Daoy (cell line): ENCODE results near the gene TRIM62. TPM values are rescaled to one million over a fixed set of nuclear protein-coding genes. Genes with fewer than 3 reads are reported as not detected.

Experiments
- DNase-seq: peaks from one replicate; pipeline ENCODE4 v3.0.0-alpha.2; 2015; ENCODE audit warnings: low read depth
- total RNA-seq: library from RNA; depleted of rRNA; stranded (reverse); fragments of >200 nt; shearing (Covaris generic); gene quantifications from 2 replicates; pipeline ENCODE4 v1.2.3, GENCODE V29; 2014

TRIM62 gene
- total RNA-seq, 1 experiment from 2014 or later, result 5.4 TPM

DNA sequence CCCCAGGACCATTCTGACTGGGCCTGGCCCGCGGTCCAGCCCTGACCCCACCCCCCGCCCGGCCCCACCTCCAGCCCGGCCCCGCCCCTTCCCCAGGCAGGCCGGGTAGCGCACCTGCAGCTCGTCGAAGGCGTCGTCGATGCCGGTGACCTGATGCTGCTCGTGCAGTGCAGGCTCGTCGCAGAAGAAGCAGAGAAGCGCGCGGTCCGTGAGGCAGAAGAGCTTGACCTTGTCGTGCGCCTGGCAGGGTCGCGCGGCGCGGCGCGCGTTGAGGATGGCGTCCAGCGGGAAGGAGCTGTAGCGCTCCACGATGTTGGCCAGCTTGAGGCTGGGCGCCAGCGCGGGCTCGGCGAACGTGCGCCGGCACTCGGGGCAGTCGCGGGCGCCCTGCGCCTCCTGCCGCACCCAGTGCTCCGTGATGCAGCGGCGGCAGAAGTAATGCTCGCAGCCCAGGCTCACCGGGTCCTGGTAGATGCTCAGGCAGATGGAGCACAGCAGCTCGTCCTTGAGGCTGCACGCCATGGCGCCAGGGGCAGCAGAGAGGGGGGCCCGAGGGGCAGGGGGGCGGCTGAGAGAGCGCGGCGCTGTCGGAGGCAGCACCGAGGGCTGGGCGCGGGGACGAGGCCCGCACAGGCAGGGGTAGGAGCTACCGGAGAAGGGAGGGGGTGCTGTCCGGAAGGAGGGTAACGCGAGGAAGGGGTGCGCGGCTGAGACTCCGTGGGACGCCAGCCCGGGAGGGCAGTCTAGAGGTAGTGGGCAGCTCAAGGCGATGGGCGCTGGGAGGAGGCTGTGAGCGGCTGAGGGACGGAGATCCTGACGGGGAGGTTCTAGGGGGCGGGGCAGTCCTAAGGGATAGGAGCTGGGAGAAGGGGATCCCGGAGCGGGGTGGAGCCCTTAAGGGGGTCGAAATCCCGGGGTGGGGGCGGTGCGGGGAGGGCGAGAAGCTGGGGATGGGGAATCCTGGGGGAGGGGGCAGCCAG, 642 bp downstream of the TRIM62 start:
- peak; percentile 77 for DNase-seq

DNA sequence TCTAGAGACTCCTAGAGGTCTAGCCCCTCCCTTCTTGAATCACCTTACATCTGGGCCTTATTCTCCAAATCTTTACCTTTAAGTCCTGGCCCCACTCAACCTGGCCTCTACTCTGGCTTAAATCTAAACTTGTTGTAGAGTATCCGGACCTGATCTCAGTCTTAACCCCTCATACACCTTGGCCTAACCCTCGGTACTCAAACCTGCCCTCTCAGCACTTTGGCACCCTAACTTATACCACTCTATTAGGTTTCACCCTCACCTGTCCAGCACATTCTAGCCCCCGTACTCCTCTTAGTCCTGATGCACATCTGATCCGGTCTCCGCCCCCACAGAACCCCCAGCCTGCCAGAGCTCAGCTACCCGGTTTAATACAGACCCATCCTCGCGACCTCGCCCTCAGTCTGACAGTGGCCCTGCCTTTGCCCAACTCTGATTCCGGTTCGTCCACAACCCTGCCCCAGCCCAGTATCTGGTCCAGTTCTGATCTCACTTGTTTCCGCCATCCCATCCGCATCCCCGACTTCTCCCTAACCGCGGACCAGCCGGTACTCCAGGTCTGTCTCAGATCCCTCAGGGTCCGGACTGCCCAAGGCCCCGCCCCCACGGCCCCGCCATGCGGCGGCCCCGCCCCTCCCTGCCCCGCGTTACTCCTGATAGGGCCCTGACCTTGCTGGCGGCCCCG, 1.5 kb downstream of the TRIM62 start:
- DNase-seq, result peak; percentile 96

DNA sequence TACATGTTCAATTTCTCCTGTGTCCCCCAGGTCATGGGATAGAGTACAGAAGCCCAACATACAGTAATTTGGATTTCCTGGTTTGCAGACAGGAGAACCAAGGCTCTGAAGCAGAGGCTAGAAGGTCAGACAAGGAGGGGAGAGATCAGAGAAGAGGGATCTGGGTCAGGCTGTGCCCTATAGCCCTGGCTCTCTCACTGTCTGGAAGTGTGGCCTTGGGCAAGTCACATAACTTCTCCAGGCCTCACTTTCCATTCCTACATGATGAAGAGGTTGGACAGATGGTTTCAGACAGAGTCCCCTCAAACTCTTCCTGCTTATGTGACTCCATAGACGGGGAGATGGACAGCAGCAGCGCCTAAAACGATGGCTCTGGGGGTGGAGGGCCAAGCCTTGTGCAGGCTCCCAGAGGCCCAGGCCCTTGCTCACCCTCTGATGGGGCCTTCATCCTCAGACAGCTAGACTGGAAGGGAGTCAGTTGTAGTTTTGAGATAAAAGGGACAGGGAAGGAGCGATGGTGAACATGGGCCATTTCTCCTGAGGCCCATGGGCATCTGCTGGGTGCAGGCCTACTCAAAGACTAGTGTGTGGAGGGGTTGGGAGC, 2.9 kb downstream of the TRIM62 start:
- DNase-seq, result no peak

DNA sequence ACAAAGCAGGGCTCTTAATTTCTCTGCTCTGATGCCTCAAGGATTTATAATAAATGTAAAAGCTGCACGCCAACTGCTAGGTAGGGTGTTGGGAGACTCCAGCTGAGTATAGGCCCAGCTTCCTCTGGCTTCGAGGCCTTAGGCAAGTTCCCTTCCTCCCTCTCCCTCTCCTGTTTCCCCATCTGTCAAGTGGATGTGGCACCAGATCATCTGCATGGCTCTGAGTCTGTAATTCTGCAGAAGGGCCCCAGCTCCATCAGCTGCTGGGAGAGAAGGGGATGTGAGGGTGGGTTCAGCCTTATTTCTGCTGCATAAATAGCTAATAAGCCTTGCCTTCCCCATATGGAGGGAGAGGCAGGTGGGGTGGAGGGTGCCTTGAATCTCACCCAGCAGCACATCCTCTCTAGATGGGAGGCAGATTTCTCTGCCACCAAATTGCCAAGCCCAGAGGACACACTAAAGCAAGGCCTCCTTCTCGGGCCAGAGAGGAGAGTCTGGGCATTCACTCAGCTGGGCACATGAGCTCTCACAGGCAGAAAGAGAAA, 3.8 kb downstream of the TRIM62 start:
- no peak for DNase-seq

DNA sequence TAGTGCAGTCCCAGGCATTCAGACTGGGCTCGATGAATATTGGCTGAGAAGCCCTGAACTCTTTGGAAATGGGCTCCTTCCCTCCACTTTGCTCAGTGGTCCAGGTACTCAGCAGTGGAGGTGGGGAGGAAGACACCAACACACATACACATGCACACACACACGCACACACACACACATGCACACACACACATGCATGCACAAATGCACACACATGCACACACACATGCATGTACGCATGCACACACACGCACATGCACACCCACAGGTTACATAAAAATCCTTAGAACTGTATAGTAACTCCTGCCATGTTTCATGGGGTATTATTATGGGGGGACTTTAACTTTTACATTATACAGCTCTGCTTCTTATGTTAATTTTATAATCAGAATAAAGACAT, 5.0 kb downstream of the TRIM62 start:
- no peak for DNase-seq

DNA sequence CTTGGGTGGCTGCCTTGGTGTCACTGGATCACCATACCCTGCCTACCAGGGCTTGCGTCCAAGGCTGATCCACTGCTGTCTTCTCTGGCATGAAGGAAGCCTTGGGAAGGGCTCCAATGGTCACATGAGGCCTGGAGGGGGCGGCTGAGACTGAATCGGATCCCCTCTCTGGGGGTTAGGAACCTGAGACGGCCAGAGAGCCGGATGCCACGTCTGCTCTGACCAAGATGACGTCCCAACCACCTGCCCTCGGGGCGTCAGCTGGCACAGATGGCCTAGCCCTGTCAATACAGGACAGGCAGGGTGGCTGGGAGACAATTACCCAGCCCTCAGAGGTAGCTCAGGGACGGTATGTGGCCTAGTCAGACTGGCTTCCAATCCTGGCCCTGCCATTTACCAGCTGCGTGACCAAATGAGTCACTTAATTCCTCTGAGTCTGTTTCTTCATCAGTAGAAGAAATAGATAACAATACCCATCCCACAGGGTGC, 5.4 kb downstream of the TRIM62 start:
- DNase-seq, result peak; percentile 59

DNA sequence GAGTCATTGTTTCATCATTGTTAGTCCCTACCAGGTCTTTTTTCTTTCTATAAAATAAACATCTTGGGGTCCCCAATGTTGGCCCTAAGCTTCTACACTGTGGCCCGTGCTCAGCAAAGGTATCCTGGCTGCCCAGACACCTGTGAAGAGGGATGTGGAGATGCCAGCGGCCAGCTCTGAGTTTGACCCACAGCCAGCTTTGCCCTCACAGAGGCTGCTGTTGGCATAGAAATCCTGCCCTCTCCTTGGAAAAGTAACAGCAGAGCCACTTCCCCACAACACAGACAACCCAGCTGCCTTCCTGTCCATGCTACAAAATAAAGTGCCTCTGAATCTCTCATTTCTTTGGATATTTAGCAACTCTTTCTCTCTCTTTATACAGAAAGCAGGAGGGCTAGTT, 6.0 kb downstream of the TRIM62 start:
- DNase-seq, result no peak

DNA sequence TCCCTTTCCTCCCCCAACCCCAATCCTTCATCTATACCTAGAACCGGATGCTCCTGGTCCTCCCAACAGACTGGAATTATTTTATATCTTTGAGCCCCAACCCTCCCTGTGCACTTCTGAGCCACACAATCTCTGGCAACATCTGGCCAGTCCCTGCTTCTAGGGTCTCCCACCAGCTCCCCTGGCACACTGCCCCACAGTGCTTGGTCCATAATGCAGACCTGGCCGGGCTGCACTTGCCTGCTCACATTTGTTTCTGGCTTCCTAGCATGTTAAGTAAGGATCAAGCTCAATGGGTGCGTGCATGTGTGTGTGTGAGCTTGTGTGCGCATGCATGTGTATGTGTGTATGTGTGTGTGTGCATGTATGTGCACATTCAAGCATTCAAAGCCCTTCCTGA, 8.8 kb downstream of the TRIM62 start:
- DNase-seq, result no peak

DNA sequence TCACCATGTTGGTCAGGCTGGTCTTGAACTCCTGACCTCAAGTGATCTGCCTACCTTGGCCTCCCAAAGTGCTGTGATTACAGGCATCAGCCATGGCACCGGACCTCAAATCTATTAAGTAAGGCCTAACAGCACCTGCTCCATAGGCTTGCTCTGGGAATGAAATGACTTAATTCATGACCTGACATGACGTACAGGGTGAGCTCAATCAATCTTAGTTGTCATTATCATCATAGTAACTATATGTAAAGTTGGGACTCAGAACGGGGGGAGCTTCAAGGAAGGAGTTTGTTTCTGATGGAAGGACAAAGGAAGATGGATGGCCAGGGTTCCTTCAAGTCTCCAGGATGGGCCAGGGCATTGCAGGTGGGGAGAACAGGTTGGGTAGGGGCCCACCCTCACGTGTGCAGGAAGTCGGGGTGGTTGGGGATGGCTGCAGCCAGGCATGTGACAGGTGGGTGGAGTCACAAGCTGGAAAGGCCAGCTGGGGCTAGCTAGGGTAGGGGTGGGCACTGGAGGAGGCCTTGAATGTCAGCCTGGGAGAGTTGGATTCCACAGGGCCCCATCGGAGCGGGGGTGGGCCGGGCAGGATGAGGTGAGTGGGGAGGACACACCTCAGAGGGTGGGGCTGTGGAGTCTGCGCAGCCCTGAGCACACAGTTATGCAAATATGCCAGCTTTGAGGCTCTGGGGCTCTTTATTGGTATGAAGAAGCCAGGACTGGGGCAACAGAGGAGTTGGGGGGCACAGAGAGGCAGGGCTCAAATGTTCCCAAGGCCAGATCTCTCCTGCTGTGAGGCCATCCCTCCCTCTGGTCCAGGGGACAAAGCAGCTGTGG, 9.6 kb downstream of the TRIM62 start:
- DNase-seq, result no peak

DNA sequence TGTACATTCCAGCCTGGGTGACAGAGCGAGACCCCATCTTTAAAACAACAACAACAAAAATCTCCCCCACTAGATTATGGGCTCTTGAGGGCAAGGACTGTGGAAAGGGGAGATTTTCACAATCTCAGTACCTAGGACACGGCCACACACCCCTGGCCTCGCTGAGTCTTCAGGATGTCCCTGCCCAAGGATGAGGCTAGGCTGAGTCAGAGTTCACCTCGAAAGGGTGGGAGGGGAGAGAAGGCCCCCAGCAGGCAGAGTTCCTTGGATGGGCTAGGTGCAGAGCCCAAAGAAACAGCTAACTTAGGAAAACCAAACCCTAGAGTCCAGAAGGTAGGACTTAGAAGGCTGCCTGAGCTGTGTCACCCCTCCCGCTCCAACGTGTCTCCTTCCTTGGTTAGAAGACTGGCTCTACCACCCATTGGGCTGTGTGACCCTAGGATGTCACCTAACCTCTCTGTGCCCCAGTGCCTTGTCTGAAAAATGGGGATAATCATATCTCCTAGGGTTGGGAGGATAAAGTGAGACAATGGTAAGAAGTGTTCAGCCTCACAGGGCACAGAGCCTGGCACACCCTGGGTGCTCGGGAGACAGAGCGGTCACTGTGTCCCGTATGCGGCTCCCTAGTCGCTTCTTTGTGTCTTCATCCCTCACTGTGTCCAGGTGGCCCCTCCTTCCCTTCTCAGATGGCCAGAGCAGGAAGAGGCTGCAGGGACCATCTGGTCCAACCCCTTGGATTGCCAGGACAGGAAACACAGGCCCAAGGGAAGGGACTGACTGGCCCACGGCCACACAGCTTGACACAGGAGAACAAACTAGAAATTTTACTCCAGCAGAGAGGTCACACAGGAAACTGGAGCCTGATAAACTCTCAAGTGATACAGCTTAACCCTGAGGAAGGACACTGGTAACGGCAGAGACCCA, 11.2 kb downstream of the TRIM62 start:
- peak; percentile 48 for DNase-seq

DNA sequence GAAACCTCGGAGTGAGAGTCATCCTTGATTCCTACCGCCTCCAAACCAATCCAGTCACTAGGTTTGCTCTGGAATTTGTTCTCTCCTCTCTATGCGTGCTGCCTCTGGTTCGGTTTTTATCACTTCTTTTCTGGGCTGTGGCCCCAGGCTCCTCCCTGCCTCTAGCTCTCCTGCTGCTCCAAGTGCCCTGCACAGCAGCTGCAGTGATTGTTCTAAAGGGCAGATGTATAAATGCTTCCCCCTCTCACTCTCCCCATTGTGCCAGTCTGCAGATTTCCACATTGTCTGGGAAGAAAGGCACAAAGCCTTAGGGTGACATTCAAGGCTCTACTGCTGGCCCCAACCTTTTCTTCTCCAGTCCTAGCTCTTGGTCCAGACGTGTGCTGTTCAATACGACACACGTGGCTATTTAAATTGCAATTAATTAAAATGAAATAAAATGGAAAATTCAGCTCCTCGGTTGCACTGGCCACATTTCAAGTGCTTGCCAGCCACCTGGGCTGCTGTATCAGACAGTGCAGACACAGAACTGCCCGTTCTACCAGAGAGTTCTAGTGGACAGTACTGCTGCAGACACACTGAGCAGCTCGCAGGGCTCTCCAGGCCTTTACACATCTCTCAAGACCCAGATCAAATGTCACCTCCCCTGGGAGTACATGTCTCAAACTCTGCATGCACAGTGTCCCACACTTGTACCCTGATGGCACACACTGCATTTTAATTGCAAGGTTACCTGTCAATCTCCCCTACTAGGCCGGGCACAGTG, 12.4 kb downstream of the TRIM62 start:
- DNase-seq, result no peak

DNA sequence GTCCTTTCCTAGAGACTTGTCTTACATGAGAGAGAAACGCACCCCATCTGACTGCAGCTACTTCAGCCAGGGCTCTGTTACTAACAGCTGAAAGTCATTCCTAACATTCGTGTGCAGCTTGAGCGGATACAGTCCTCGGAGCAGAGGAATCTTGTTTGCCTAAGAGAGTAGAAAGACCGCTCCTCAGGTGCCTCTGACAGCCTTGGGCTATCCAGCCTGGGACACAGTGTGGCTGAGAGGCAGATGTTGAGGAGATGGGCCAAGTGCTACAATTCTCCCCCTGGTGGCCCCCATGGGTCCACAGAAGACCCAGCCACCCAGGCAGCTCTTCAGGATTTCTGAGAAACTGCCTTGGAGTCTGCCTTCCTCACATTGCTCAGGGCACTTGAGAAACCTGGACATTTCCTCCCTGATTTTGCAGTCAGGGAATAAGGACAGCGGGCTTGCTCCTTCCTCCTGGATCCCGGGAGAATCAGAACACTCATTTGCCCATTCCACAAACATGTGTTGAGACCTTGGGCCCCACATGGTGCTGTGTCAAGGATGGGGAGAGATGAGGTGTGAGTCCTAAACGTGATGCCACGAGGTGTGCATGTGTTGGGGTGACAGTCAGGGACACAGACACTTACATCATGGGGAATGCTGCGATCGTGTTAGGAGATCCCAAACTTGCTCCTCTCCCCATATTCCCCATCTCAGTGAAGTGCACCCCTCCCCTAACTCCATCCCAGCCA, 13.1 kb downstream of the TRIM62 start:
- DNase-seq, result no peak

DNA sequence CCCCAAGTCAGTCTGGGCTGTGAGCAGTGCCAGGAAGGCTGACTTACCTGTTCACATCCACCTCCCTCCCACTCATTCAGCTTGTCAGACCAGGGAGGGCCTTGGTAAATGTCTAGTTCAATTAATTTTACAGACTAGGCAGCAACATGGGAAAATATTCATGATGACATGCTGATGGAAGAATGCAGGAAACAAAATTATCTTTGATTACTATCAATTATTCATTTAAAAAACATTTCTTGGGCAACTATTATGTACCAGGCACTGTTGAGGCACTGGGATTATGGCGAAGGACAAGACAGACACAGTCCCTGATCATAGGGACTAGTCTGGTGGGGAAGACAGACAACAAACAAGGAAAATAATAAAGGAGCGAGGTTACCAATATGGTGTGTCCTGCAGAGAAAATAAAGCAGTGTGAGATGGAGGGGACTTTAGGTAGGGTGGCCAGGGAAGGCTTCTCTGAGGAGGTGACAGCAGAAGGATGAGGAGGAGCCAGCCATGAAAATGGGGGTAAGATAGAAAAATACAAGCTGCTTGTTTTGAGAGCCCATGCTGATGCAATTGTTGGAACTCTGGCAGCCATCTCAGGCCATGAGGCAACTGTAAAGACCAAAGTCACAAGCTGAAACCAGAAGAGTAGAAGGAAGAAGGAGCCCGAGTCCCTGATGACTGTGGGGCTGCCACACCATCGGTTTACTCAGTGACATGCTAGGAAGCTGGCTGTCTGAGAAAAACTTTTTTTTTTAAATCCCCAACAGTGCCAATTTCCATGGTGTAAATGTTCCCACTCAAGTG, 14.0 kb downstream of the TRIM62 start:
- DNase-seq, result no peak

DNA sequence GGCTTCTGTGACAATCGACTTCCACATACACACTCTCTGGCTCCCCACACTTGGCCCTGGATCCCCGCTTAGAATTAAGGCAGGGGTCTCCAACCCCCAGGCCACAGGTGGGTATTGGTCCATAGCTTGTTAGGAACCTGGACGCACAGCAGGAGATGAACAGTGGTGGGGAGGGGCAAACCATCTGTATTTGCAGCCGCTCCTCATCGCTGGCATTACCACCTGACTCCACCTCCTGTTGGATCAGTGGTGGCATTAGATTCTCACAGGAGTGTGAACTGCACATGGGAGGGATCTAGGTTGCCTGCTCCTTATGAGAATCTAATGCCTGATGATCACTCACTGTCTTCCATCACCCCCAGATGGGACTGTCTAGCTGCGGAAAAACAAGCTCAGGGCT, 16.0 kb downstream of the TRIM62 start:
- DNase-seq, result no peak

DNA sequence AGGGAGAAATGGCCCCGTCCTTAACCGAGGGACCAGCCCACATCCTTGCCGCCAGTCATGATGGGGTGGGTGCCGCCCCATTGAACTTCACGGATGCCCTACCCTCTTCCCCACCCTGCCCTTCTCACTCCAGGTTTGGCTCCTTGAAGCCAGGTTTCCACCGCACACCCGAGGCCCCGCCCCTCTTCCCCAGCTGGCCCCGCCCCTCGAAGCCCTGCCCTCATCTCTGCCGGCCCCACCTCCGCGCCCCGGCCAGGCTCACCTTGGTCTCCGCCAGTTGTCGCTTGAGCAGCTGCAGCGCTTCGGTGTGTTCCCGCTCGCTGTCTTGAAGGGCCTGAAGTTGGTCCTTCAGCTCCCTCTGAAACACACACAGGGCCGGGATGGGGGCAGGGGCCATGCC, 16.6 kb downstream of the TRIM62 start:
- DNase-seq, result no peak

DNA sequence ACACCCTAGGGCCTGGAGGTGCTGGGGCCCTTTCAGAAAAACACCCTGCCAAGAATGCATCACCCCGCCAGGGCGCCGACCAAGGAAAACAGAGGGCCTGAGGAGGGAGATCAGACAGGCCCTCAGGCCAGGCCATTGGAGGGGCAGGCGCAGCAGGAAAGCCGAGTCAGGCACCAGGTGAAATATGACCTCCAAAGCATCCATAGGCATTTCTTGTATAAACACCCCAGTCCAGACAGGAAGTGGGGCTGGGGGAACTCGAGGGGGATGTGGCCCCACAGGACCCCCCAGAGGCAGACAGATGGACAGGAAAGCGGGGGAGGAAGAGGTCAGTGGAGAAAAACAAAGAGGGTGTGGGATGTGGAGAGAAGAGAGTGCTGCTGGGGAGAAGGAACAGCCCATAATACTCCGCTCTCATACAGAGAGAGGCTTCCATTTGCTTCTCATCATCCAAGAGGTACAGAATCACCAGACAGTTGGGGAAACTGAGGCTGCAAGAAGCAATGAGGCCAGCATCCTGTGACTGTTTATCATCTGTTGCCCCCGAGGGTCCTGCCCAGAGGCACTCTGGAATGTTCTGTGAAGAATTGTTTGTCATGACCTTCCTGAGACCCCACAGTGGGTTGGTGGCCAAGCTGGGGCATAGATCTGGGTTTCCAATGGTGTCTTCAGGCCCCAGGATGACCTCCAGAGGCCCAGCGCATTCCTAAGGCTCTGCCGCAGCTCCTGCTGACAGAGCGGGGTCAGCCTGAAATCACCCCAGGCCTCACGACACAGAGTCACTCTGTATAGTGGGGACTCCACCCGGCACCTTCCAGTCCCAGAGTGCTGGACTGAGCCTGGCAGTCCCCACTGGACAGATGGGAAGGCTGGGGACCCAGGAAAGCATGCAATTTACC, 18.0 kb downstream of the TRIM62 start:
- DNase-seq, result peak; percentile 87

DNA sequence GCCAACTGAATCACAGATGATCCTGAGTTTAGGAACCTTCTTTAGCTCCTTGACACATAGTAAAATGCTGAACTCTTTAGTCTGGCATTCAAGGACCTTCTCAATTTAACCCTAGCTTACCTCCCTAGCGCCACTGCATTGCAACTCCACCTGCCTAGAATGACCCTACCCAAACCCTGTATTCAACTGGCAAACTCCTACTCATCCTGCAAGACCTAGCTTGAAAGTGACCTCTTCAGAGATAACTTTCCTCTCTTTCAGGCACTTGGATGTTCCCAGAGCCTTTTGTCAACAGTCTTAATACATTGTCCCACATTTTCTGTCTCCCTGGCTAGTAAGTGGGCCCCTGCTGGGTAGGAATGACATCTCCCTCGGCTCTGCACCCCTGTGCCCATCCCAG, 19.7 kb downstream of the TRIM62 start:
- DNase-seq, result no peak
